DLD1 (cell line): ENCODE measurements around the gene GPR146.

Source experiments
- in situ Hi-C: cut with HindIII; loops from 2 replicates; pipeline ENCODE4 v1.10.0; 2017; ENCODE audit warnings: low sequenced_read_pairs

The GPR146 gene

GRCh38 chr7:1103009-1103788 is 58.9 kb downstream of the GPR146 start:
- in situ Hi-C loops: no loop called here

GRCh38 chr7:1103789-1104515 is 59.6 kb downstream of the GPR146 start:
- in situ Hi-C loops: no loop called here

DNA sequence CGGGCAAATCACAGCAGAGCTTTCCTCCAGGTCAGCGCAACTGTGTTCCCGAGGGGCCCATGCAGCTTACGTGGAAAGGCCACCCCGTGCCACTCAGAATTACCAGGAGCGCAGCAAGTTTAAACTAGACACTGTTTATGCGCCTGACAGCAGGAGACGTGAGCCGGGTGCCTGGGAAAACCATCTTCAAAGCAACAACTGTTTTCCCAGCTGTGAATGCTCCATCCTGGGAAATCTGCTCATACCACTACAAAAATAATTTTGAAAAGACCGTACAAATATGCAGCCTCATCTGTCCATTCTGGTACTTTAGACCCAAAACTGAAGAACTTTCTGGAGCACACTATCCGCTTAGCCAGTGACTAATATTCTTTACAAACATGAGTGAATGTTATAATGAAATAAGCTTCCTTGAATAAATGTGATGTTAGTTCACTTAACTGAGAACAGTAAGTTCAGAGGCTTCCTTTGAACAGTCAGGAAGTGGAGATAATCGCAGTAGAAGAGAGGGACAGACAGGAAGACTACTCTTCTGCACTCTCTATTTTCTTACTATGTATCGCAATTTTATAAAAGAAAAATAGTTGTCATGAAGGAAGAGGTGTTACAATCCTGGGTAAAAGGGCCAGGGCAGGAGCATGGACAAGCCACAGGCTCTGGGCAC is 60.3 kb downstream of the GPR146 start:
- in situ Hi-C loops: no loop called here

DNA sequence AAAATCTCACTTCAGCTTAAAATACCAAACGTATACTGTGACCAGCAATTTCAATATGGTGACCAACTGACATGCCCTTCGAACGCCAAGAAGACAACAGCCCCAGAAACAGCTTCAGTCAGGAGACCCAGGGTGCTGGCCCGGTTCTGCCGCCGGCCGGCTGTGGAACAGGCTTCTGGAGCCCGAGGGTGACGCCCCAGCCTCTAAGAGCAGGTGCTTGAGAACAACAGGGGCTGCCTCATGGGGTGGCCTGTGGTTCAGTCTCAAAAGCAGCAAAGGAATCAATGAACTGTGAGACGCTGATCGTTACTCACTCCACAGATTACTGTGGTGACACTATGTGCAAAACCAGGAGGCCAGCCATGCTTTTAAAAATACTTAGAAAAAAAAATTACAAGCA is 60.8 kb downstream of the GPR146 start:
- in situ Hi-C loops: no loop called here

- in situ Hi-C loops: no loop called here
Observed at GRCh38 chr7:1106063-1106792, 61.9 kb downstream of the GPR146 start.

GRCh38 chr7:1106793-1107421 is 62.6 kb downstream of the GPR146 start:
- in situ Hi-C loops: no loop called here

DNA sequence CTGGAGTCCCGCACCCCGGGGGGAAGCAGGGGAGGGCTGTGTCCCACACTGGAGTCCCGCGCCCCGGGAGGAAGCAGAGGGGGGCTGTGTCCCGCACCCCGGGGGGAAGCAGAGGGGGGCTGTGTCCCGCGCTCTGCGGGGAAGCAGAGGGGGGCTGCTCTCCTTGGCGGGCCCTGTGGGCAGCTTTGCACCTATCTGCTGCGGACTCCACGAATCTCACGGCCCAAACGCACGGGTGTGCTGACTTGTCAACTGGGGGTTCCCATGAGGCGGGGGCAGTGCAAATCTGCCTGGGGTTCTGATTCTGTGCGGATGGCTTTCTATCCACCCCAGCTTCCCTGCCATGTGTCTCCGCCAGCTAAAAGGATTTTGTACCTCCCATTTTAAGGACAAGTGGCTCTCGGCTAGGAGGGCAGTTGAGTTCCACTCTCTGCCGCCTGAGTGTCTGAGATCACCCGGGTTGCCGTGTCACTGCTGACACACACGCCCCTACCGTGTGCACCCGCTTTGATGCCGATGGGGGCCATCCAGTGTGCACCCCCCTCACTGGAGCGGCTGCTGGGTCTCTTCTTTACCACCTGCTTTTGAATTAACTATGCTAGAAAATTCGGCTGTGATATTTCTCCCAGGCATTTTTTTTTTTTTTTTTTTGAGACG is 64.0 kb downstream of the GPR146 start:
- in situ Hi-C loops: no loop called here
